Activated naive CD8-positive, alpha-beta T cell treated with anti-CD3 and anti-CD28 coated beads, Interleukin-2, amount 10 ng/mL, durations not matched to agents 7 days and 5 days (primary cell): ENCODE data around the gene OR7G1. TPM values are rescaled to one million over a fixed set of nuclear protein-coding genes. Genes with fewer than 3 reads are reported as not detected.
"Not testable (repeated sequence)": the region's sequence is repeated elsewhere in the genome, so short reads cannot be mapped to it uniquely, and the experiment has no call there.

Source experiments
- ATAC-seq: fragments of 150-1000 bp; cut with Tn5 transposase; one replicate; pipeline ENCODE4 v1.10.0; 2021; ENCODE audit warnings: low read depth, moderate library complexity
- POLR2A ChIA-PET: fragments of 350-600 bp; sonication (Branson Sonifier 250); formaldehyde crosslinking; loops from one replicate; lab custom pipeline; 2021; ENCODE audit warnings: antibody characterized with exemption; lab: Charles Lee
- DNase-seq: peaks from one replicate; pipeline ENCODE4 v3.0.0; 2021
- H3K27ac Mint-ChIP-seq: one replicate; pipeline ENCODE4 v1.8.0; 2022; ENCODE audit warnings: mild to moderate bottlenecking, mixed read lengths
- H3K27me3 Mint-ChIP-seq: one replicate; pipeline ENCODE4 v1.8.0; 2022; ENCODE audit warnings: mild to moderate bottlenecking, moderate library complexity, mixed read lengths
- H3K36me3 Mint-ChIP-seq: one replicate; pipeline ENCODE4 v1.8.0; 2021; ENCODE audit warnings: mild to moderate bottlenecking, mixed read lengths
- H3K4me1 Mint-ChIP-seq: one replicate; pipeline ENCODE4 v1.8.0; 2021; ENCODE audit warnings: mixed read lengths
- H3K4me3 Mint-ChIP-seq: one replicate; pipeline ENCODE4 v1.8.0; 2022; ENCODE audit warnings: mild to moderate bottlenecking, moderate library complexity, mixed read lengths
- H3K9me3 Mint-ChIP-seq: one replicate; pipeline ENCODE4 v1.8.0; 2021; ENCODE audit warnings: mixed read lengths
- total RNA-seq, 2 experiments: library from RNA; stranded (reverse); gene quantifications; one replicate each; pipeline ENCODE4 v1.2.3, GENCODE V29; 2021

The OR7G1 gene
- total RNA-seq, 2 experiments from 2014 or later: not detected

GRCh38 chr19:9132422-9132821 lies 16.9 kb upstream of the OR7G1 start:
- no peak for DNase-seq
- no peak for ATAC-seq
- Mint-ChIP-seq H3K36me3 (no peaks in the 10 kb centered on the region), H3K27ac (no peak overlapping the region), H3K27me3 (peaks cover under 1% of the 10 kb centered on the region), H3K9me3 (no peaks in the 10 kb centered on the region), H3K4me3 (no peak overlapping the region), H3K4me1 (peaks cover 14% of the 10 kb centered on the region)
- POLR2A ChIA-PET: interaction anchor here (0.6 kb wide), 1 partner anchor 151 kb away, joined by 3 read pairs; no protein-coding TSS in a partner anchor

- POLR2A ChIA-PET: interaction anchor here (0.6 kb wide), 1 partner anchor 37 kb away, joined by 7 read pairs; no protein-coding TSS in a partner anchor
- Mint-ChIP-seq H3K36me3 (no peaks in the 10 kb centered on the region), H3K27ac (peak overlapping the region; percentile 76), H3K4me3 (peak overlapping the region; percentile 25), H3K4me1 (peaks cover 11% of the 10 kb centered on the region), H3K27me3 (peaks cover 8% of the 10 kb centered on the region), H3K9me3 (no peaks in the 10 kb centered on the region)
- ATAC-seq (peak; percentile 68), DNase-seq (no peak)
These were observed 15.4 kb upstream of the OR7G1 start for GRCh38 chr19:9130965-9131364.

- H3K9me3 Mint-ChIP-seq: no peaks in the 10 kb centered on the region
- ATAC-seq (no peak), DNase-seq (no peak)
- no peak overlapping the region for H3K4me3 Mint-ChIP-seq
- no peak overlapping the region for H3K27ac Mint-ChIP-seq
- peaks cover 8% of the 10 kb centered on the region for H3K27me3 Mint-ChIP-seq
- POLR2A ChIA-PET: no interaction called here
- H3K36me3 Mint-ChIP-seq: no peaks in the 10 kb centered on the region
- H3K4me1 Mint-ChIP-seq: peaks cover 11% of the 10 kb centered on the region
These were observed 12.6 kb upstream of the OR7G1 start for GRCh38 chr19:9128171-9128570.

GRCh38 chr19:9126900-9127405 lies 11.4 kb upstream of the OR7G1 start, which contains the start of gene OR7G3:
TSS of gene OR7G3 (minus strand) at chr19:9126950. CDS start at chr19:9126950, 0 bp downstream.
- H3K9me3 Mint-ChIP-seq: no peaks in the 10 kb centered on the region
- DNase-seq (no peak), ATAC-seq (no peak)
- no peak within 1 kb of the TSS for H3K4me3 Mint-ChIP-seq
- H3K27me3 Mint-ChIP-seq: peaks cover 8% of the 10 kb centered on the region
- POLR2A ChIA-PET: no interaction called here
- no peaks in the 10 kb centered on the region for H3K36me3 Mint-ChIP-seq
- peaks cover 11% of the 10 kb centered on the region for H3K4me1 Mint-ChIP-seq
- H3K27ac Mint-ChIP-seq: no peak within 1 kb of the TSS

GRCh38 chr19:9116547-9116946 lies 984 bp upstream of the OR7G1 start:
- peaks cover 8% of the 10 kb centered on the region for H3K27me3 Mint-ChIP-seq
- DNase-seq (no peak), ATAC-seq (no peak)
- H3K4me3 Mint-ChIP-seq: no peak overlapping the region
- no peak overlapping the region for H3K27ac Mint-ChIP-seq
- H3K9me3 Mint-ChIP-seq: no peaks in the 10 kb centered on the region
- H3K36me3 Mint-ChIP-seq: no peaks in the 10 kb centered on the region
- POLR2A ChIA-PET: no interaction called here
- H3K4me1 Mint-ChIP-seq: no peaks in the 10 kb centered on the region

GRCh38 chr19:9109959-9110358 lies 5.6 kb downstream of the OR7G1 start:
- DNase-seq (no peak), ATAC-seq (no peak)
- POLR2A ChIA-PET: no interaction called here
- no peak overlapping the region for H3K4me3 Mint-ChIP-seq
- no peak overlapping the region for H3K27ac Mint-ChIP-seq
- peaks cover 2% of the 10 kb centered on the region for H3K27me3 Mint-ChIP-seq
- H3K4me1 Mint-ChIP-seq: no peaks in the 10 kb centered on the region
- no peaks in the 10 kb centered on the region for H3K9me3 Mint-ChIP-seq
- no peaks in the 10 kb centered on the region for H3K36me3 Mint-ChIP-seq

- H3K27ac Mint-ChIP-seq: no peak within 1 kb of the TSS
- POLR2A ChIA-PET: no interaction called here
- ATAC-seq: no peak
- H3K4me1 Mint-ChIP-seq: no peaks in the 10 kb centered on the region
- no peak within 1 kb of the TSS for H3K4me3 Mint-ChIP-seq
- peaks cover 2% of the 10 kb centered on the region for H3K27me3 Mint-ChIP-seq
- H3K36me3 Mint-ChIP-seq: no peaks in the 10 kb centered on the region
- H3K9me3 Mint-ChIP-seq: no peaks in the 10 kb centered on the region
- DNase-seq: no peak
These were observed 8.2 kb downstream of the OR7G1 start, which contains the start of gene OR7G2 for GRCh38 chr19:9107375-9107774. TSS of gene OR7G2 (minus strand) at chr19:9107475. CDS start at chr19:9103243, 4,232 bp downstream.

- Mint-ChIP-seq H3K27ac (no peak within 1 kb of the TSS), H3K4me1 (no peaks in the 10 kb centered on the region), H3K36me3 (no peaks in the 10 kb centered on the region), H3K27me3 (peaks cover 6% of the 10 kb centered on the region), H3K4me3 (no peak within 1 kb of the TSS), H3K9me3 (peaks cover 1% of the 10 kb centered on the region)
- DNase-seq (no peak), ATAC-seq (no peak)
- POLR2A ChIA-PET: interaction anchor here (0.5 kb wide), 1 partner anchor 717 kb away, joined by 3 read pairs; no protein-coding TSS in a partner anchor
These were observed 28.8 kb downstream of the OR7G1 start, which contains the start of gene OR1M1 for GRCh38 chr19:9086761-9087160. TSS of gene OR1M1 (plus strand) at chr19:9087061. CDS start at chr19:9093245, 6,184 bp downstream.

- Mint-ChIP-seq H3K27me3 (peaks cover 2% of the 10 kb centered on the region), H3K9me3 (no peaks in the 10 kb centered on the region), H3K4me1 (peaks cover 3% of the 10 kb centered on the region), H3K36me3 (no peaks in the 10 kb centered on the region), H3K27ac (no peak overlapping the region), H3K4me3 (no peak overlapping the region)
- POLR2A ChIA-PET: no interaction called here
- DNase-seq (no peak), ATAC-seq (no peak)
These were observed 36.9 kb downstream of the OR7G1 start for GRCh38 chr19:9078651-9079050.

GRCh38 chr19:9076901-9077300 lies 38.7 kb downstream of the OR7G1 start:
- Mint-ChIP-seq H3K4me1 (peaks cover 3% of the 10 kb centered on the region), H3K27me3 (peaks cover 2% of the 10 kb centered on the region), H3K4me3 (no peak overlapping the region), H3K36me3 (no peaks in the 10 kb centered on the region), H3K27ac (no peak overlapping the region), H3K9me3 (no peaks in the 10 kb centered on the region)
- ATAC-seq: no peak
- POLR2A ChIA-PET: no interaction called here
- no peak for DNase-seq

GRCh38 chr19:9075064-9075949 lies 40.3 kb downstream of the OR7G1 start:
- POLR2A ChIA-PET: no interaction called here
- H3K9me3 Mint-ChIP-seq: no peaks in the 10 kb centered on the region
- H3K27ac Mint-ChIP-seq: no peak overlapping the region
- no peaks in the 10 kb centered on the region for H3K36me3 Mint-ChIP-seq
- no peaks in the 10 kb centered on the region for H3K27me3 Mint-ChIP-seq
- DNase-seq (no peak), ATAC-seq (no peak)
- H3K4me1 Mint-ChIP-seq: peaks cover 3% of the 10 kb centered on the region
- H3K4me3 Mint-ChIP-seq: no peak overlapping the region

- no peaks in the 10 kb centered on the region for H3K27me3 Mint-ChIP-seq
- POLR2A ChIA-PET: no interaction called here
- DNase-seq (no peak), ATAC-seq (no peak)
- no peaks in the 10 kb centered on the region for H3K9me3 Mint-ChIP-seq
- H3K27ac Mint-ChIP-seq: no peak overlapping the region
- no peak overlapping the region for H3K4me3 Mint-ChIP-seq
- H3K4me1 Mint-ChIP-seq: no peaks in the 10 kb centered on the region
- no peaks in the 10 kb centered on the region for H3K36me3 Mint-ChIP-seq
These were observed 41.8 kb downstream of the OR7G1 start for GRCh38 chr19:9073806-9074205.

GRCh38 chr19:9071720-9072119 lies 43.8 kb downstream of the OR7G1 start:
- ATAC-seq, H3K4me1 Mint-ChIP-seq, H3K36me3 Mint-ChIP-seq, H3K9me3 Mint-ChIP-seq, H3K4me3 Mint-ChIP-seq, H3K27ac Mint-ChIP-seq, DNase-seq, H3K27me3 Mint-ChIP-seq, POLR2A ChIA-PET: not testable (repeated sequence)

GRCh38 chr19:9070066-9070465 lies 45.5 kb downstream of the OR7G1 start:
- ATAC-seq (no peak), DNase-seq (no peak)
- Mint-ChIP-seq H3K27ac (no peak overlapping the region), H3K9me3 (no peaks in the 10 kb centered on the region), H3K4me3 (no peak overlapping the region), H3K27me3 (no peaks in the 10 kb centered on the region), H3K4me1 (no peaks in the 10 kb centered on the region), H3K36me3 (no peaks in the 10 kb centered on the region)
- POLR2A ChIA-PET: no interaction called here
